Activated CD8-positive, alpha-beta T cell treated with anti-CD3 and anti-CD28 coated beads for 36 hours (primary cell): ENCODE results near the gene MOB3A. TPM values are rescaled to one million over a fixed set of nuclear protein-coding genes. Genes with fewer than 3 reads are reported as not detected.
A peak's percentile ranks its signal among the peaks of the same experiment; 100 is the strongest.
"Not testable (repeated sequence)": the region's sequence is repeated elsewhere in the genome, so short reads cannot be mapped to it uniquely, and the experiment has no call there.

ENCODE experiments used
- ATAC-seq: fragments of 200-7000 bp; cut with Tn5 transposase; one replicate; pipeline ENCODE4 v1.10.0; 2021; ENCODE audit warnings: mild to moderate bottlenecking, moderate library complexity
- CTCF ChIA-PET: fragments of 350-600 bp; sonication (Branson Sonifier 250); formaldehyde crosslinking; loops from one replicate; lab custom pipeline; 2021; ENCODE audit warnings: antibody characterized with exemption; lab: Charles Lee
- POLR2A ChIA-PET: fragments of 350-600 bp; sonication (Branson Sonifier 250); formaldehyde crosslinking; loops from one replicate; lab custom pipeline; 2021; ENCODE audit warnings: antibody characterized with exemption; lab: Charles Lee
- DNase-seq: peaks from one replicate; pipeline ENCODE4 v3.0.0-alpha.2; 2020
- H3K27ac Mint-ChIP-seq: one replicate; pipeline ENCODE4 v1.8.0; 2021; ENCODE audit warnings: mild to moderate bottlenecking, mixed read lengths
- H3K27me3 Mint-ChIP-seq: one replicate; pipeline ENCODE4 v1.8.0; 2021; ENCODE audit warnings: mixed read lengths
- H3K36me3 Mint-ChIP-seq: one replicate; pipeline ENCODE4 v1.8.0; 2021; ENCODE audit warnings: low read depth, mixed read lengths
- H3K4me1 Mint-ChIP-seq: one replicate; pipeline ENCODE4 v1.8.0; 2021; ENCODE audit warnings: low read depth, mixed read lengths
- H3K4me3 Mint-ChIP-seq: one replicate; pipeline ENCODE4 v1.8.0; 2021; ENCODE audit warnings: mild to moderate bottlenecking, moderate library complexity, mixed read lengths
- H3K9me3 Mint-ChIP-seq: one replicate; pipeline ENCODE4 v1.8.0; 2021; ENCODE audit warnings: mixed read lengths
- CTCF ChIP-seq: fragments of 200-600 bp; IDR thresholded peaks from one replicate; pipeline ENCODE4 v1.8.0; 2022; ENCODE audit warnings: antibody characterized with exemption, mild to moderate bottlenecking
- intact Hi-C: fragments of 100-400 bp; cut with micrococcal nuclease; formaldehyde crosslinking; loops from one replicate; pipeline ENCODE4 v1.10.0; 2022
- total RNA-seq, 2 experiments: library from RNA; stranded (reverse); gene quantifications; one replicate each; pipeline ENCODE4 v1.2.3, GENCODE V29; 2021

The MOB3A gene
- total RNA-seq, 2 experiments from 2014 or later = 175 to 185 TPM

- Mint-ChIP-seq H3K27me3 (no peaks in the 10 kb centered on the region), H3K4me3 (peak overlapping the region; percentile 83), H3K36me3 (peaks cover 26% of the 10 kb centered on the region), H3K9me3 (no peaks in the 10 kb centered on the region), H3K27ac (no peak overlapping the region), H3K4me1 (peaks cover 22% of the 10 kb centered on the region)
- DNase-seq (no peak), ATAC-seq (no peak)
- intact Hi-C loops = no loop called here
- ChIA-PET POLR2A (interaction anchor here (0.6 to 1.9 kb wide), 5 partner anchors 15 to 329 kb away, joined by 3 to 4 read pairs (median 3); no protein-coding TSS in a partner anchor), CTCF (interaction anchor here (0.8 to 1.2 kb wide), 2 partner anchors 14 to 28 kb away, joined by 3 read pairs; no protein-coding TSS in a partner anchor)
- no peak for TF ChIP-seq CTCF
Measured at GRCh38 chr19:2097886-2098327, 1.8 kb upstream of the MOB3A start.

GRCh38 chr19:2097203-2097885, 1.2 kb upstream of the MOB3A start:
- no peak for TF ChIP-seq CTCF
- peaks cover 29% of the 10 kb centered on the region for H3K36me3 Mint-ChIP-seq
- intact Hi-C loops = no loop called here
- ATAC-seq (peak; percentile 17), DNase-seq (peak; percentile 82)
- peaks cover 26% of the 10 kb centered on the region for H3K4me1 Mint-ChIP-seq
- no peaks in the 10 kb centered on the region for H3K27me3 Mint-ChIP-seq
- peak overlapping the region; percentile 83 for H3K27ac Mint-ChIP-seq
- CTCF ChIA-PET = interaction anchor here (0.7 to 1.2 kb wide), 3 partner anchors 13 to 153 kb away, joined by 3 read pairs; no protein-coding TSS in a partner anchor
- H3K9me3 Mint-ChIP-seq = no peaks in the 10 kb centered on the region
- peak overlapping the region; percentile 83 for H3K4me3 Mint-ChIP-seq
- POLR2A ChIA-PET = interaction anchor here (0.6 to 1.9 kb wide), 10 partner anchors 14 to 330 kb away, joined by 3 to 4 read pairs (median 3); no protein-coding TSS in a partner anchor

- ATAC-seq (peak; percentile 86), DNase-seq (peak; percentile 100)
- H3K4me3 Mint-ChIP-seq = peak within 1 kb of the TSS; percentile 85
- peaks cover 26% of the 10 kb centered on the region for H3K4me1 Mint-ChIP-seq
- TF ChIP-seq CTCF = no peak
- ChIA-PET CTCF (interaction anchor here (0.7 to 0.8 kb wide), 2 partner anchors 17 to 153 kb away, joined by 3 read pairs; no protein-coding TSS in a partner anchor), POLR2A (interaction anchor here (0.6 to 3.1 kb wide), 8 partner anchors 13 to 173 kb away, joined by 3 to 43 read pairs (median 4); no protein-coding TSS in a partner anchor)
- no peaks in the 10 kb centered on the region for H3K9me3 Mint-ChIP-seq
- no peaks in the 10 kb centered on the region for H3K27me3 Mint-ChIP-seq
- H3K27ac Mint-ChIP-seq = peak within 1 kb of the TSS; percentile 84
- intact Hi-C loops = no loop called here
- peaks cover 31% of the 10 kb centered on the region for H3K36me3 Mint-ChIP-seq
Measured at GRCh38 chr19:2096480-2097202, 515 bp upstream of the MOB3A start, which contains the start of gene IZUMO4. TSS of gene IZUMO4 (plus strand) at chr19:2096915. CDS start at chr19:2096946, 31 bp downstream.

GRCh38 chr19:2091926-2092525, 4.1 kb downstream of the MOB3A start:
- H3K27me3 Mint-ChIP-seq, DNase-seq, H3K4me3 Mint-ChIP-seq, intact Hi-C loops, H3K27ac Mint-ChIP-seq, H3K9me3 Mint-ChIP-seq, ATAC-seq: not testable (repeated sequence)
- Mint-ChIP-seq H3K4me1 (peaks cover 58% of the 10 kb centered on the region), H3K36me3 (peaks cover 54% of the 10 kb centered on the region)
- CTCF ChIA-PET = interaction anchor here (0.7 to 2.8 kb wide), 4 partner anchors 8 to 162 kb away, joined by 3 to 9 read pairs (median 4); no protein-coding TSS in a partner anchor
- POLR2A ChIA-PET = interaction anchor here (0.9 to 1.4 kb wide), 3 partner anchors 9 to 11 kb away, joined by 3 to 5 read pairs (median 5); no protein-coding TSS in a partner anchor

- ATAC-seq = no peak
- DNase-seq = no peak
- Mint-ChIP-seq H3K4me1 (peaks cover 68% of the 10 kb centered on the region), H3K27me3 (no peaks in the 10 kb centered on the region), H3K4me3 (peak overlapping the region; percentile 56), H3K9me3 (peaks cover 2% of the 10 kb centered on the region), H3K27ac (peak overlapping the region; percentile 95), H3K36me3 (peaks cover 58% of the 10 kb centered on the region)
- intact Hi-C loops = loop anchor here (5.0 kb wide), 2 partner anchors 37 to 67 kb away; partner anchors contain the start of gene MKNK2
- CTCF ChIA-PET = interaction anchor here (1.2 to 2.8 kb wide), 2 partner anchors 20 to 160 kb away, joined by 3 to 9 read pairs; no protein-coding TSS in a partner anchor
- POLR2A ChIA-PET = interaction anchor here (1.0 to 1.7 kb wide), 4 partner anchors 38 to 161 kb away, joined by 3 to 5 read pairs (median 4); no protein-coding TSS in a partner anchor
- no peak for TF ChIP-seq CTCF
Measured at GRCh38 chr19:2089727-2090053, 6.4 kb downstream of the MOB3A start.
